ENCODE results near the gene TFB2M.

TFB2M gene

GRCh38 chr1:246510147-246511030 lies 55.7 kb downstream of the TFB2M start:
- H3K27ac ChIP-seq, result no peak overlapping the region
- TF ChIP-seq ZFX (IDR thresholded peaks at IDR 0.05) (no peak), CTCF (conservative IDR thresholded peaks at IDR 0.05) (no peak)

GRCh38 chr1:246508897-246509688 lies 57.0 kb downstream of the TFB2M start:
- no peak overlapping the region for H3K27ac ChIP-seq
- TF ChIP-seq CTCF (conservative IDR thresholded peaks at IDR 0.05) (no peak), ZFX (IDR thresholded peaks at IDR 0.05) (no peak)

- peak within 1 kb of the TSS; percentile 64 for H3K27ac ChIP-seq
- TF ChIP-seq CTCF (conservative IDR thresholded peaks at IDR 0.05) (no peak; the same call in 1 of the 2 replicates), ZFX (IDR thresholded peaks at IDR 0.05) (no peak)
Measured at GRCh38 chr1:246506674-246507481, 59.2 kb downstream of the TFB2M start, which contains the start of gene SMYD3. Gene SMYD3, minus strand, starts transcription at chr1:246507279.

GRCh38 chr1:246506367-246506673 lies 59.7 kb downstream of the TFB2M start:
- TF ChIP-seq ZFX (IDR thresholded peaks at IDR 0.05) (no peak), CTCF (conservative IDR thresholded peaks at IDR 0.05) (no peak)
- peak overlapping the region; percentile 64 for H3K27ac ChIP-seq

- peak overlapping the region; percentile 62 for H3K27ac ChIP-seq
- TF ChIP-seq CTCF (conservative IDR thresholded peaks at IDR 0.05) (no peak), ZFX (IDR thresholded peaks at IDR 0.05) (no peak)
Measured at GRCh38 chr1:246503341-246503740, 62.7 kb downstream of the TFB2M start.

- TF ChIP-seq CTCF (conservative IDR thresholded peaks at IDR 0.05), result peak; percentile 87
- no peak for TF ChIP-seq ZFX (IDR thresholded peaks at IDR 0.05)
- no peak overlapping the region for H3K27ac ChIP-seq
Measured at GRCh38 chr1:246497331-246497915, 68.6 kb downstream of the TFB2M start.

Measured in C4-2B (cell line).